DMS79 (cell line): ENCODE data around the gene HSPB6.
"Not testable (repeated sequence)": the region's sequence is repeated elsewhere in the genome, so short reads cannot be mapped to it uniquely, and the experiment has no call there.

ENCODE experiments used
- DNase-seq: peaks from one replicate; lab custom pipeline; 2025; lab: John Stamatoyannopoulos, UW

The HSPB6 gene

GRCh38 chr19:35756377-35757230 lies at the start of gene HSPB6:
TSS of gene HSPB6 (minus strand) at chr19:35757029. CDS start at chr19:35757008, 21 bp downstream.
- no peak for DNase-seq

GRCh38 chr19:35806597-35806996 lies 49.8 kb upstream of the HSPB6 start:
- DNase-seq: no peak

- peak; percentile 16 for DNase-seq
Measured at GRCh38 chr19:35805526-35806102, 48.8 kb upstream of the HSPB6 start.

GRCh38 chr19:35801828-35802227 lies 45.0 kb upstream of the HSPB6 start:
- DNase-seq: no peak

GRCh38 chr19:35797663-35798062 lies 40.8 kb upstream of the HSPB6 start:
- DNase-seq: no peak

GRCh38 chr19:35796645-35797542 lies 40.1 kb upstream of the HSPB6 start:
- no peak for DNase-seq

GRCh38 chr19:35795564-35795963 lies 38.7 kb upstream of the HSPB6 start:
- not testable (repeated sequence) for DNase-seq

- no peak for DNase-seq
Measured at GRCh38 chr19:35793381-35794165, 36.7 kb upstream of the HSPB6 start.

- no peak for DNase-seq
Measured at GRCh38 chr19:35792888-35793287, 36.1 kb upstream of the HSPB6 start.

GRCh38 chr19:35792312-35792711 lies 35.5 kb upstream of the HSPB6 start:
- DNase-seq: no peak

GRCh38 chr19:35791814-35792279 lies 35.0 kb upstream of the HSPB6 start:
- no peak for DNase-seq

GRCh38 chr19:35790981-35791813 lies 34.4 kb upstream of the HSPB6 start:
- peak; percentile 21 for DNase-seq

GRCh38 chr19:35789978-35790944 lies 33.4 kb upstream of the HSPB6 start:
- no peak for DNase-seq

- DNase-seq: no peak
Measured at GRCh38 chr19:35789195-35789977, 32.6 kb upstream of the HSPB6 start.

- no peak for DNase-seq
Measured at GRCh38 chr19:35788205-35788960, 31.6 kb upstream of the HSPB6 start.

GRCh38 chr19:35787227-35787799 lies 30.5 kb upstream of the HSPB6 start:
- DNase-seq: no peak
